Panc1 (cell line): ENCODE data around the gene COPS7A. TPM values are rescaled to one million over a fixed set of nuclear protein-coding genes. Genes with fewer than 3 reads are reported as not detected.
A peak's percentile ranks its signal among the peaks of the same experiment; 100 is the strongest.

Experiments
- ATAC-seq: fragments of 200-7000 bp; cut with Tn5 transposase; 2 replicates; pipeline ENCODE4 v1.9.1; 2020; ENCODE audit warnings: mild to moderate bottlenecking, moderate library complexity
- BruUV-seq: library from RNA; stranded (reverse); fragments of 400-500 nt; replicated peaks from 2 replicates; lab custom pipeline; 2021; lab: Mats Ljungman, UMichigan
- CTCF ChIA-PET: fragments of 300-600 bp; sonication (Branson Sonifier 250); formaldehyde crosslinking; loops from one replicate; lab custom pipeline; 2022; ENCODE audit warnings: antibody characterized with exemption; lab: Charles Lee
- POLR2A ChIA-PET: fragments of 300-600 bp; sonication (Branson Sonifier 250); formaldehyde crosslinking; loops from one replicate; lab custom pipeline; 2022; ENCODE audit warnings: antibody characterized with exemption; lab: Charles Lee
- DNase-seq: peaks from one replicate; pipeline ENCODE4 v3.0.0-alpha.2; 2010; ENCODE audit warnings: low read depth, low spot score
- H3K27ac ChIP-seq: 2 replicates; pipeline ENCODE4 v1.5.1; 2011; ENCODE audit warnings: mild to moderate bottlenecking, low read length, inconsistent platforms
- H3K27me3 ChIP-seq: fragments of 200-500 bp; sonication (Bioruptor generic); 2 replicates; pipeline ENCODE4 v1.6.0; 2014; ENCODE audit warnings: low read length, inconsistent platforms; ENCODE audit not compliant: control insufficient read depth, insufficient read depth
- H3K36me3 ChIP-seq: fragments of 200-500 bp; sonication (Bioruptor generic); 2 replicates; pipeline ENCODE4 v1.5.1; 2014; ENCODE audit warnings: inconsistent platforms, mild to moderate bottlenecking, low read length, moderate library complexity; ENCODE audit not compliant: control insufficient read depth, insufficient read depth
- H3K4me1 ChIP-seq: 2 replicates; pipeline ENCODE4 v1.5.1; 2011; ENCODE audit warnings: inconsistent platforms, mild to moderate bottlenecking, low read length, moderate library complexity; ENCODE audit not compliant: control insufficient read depth, insufficient read depth
- H3K4me3 ChIP-seq, 2 experiments: 2 replicates each; pipeline ENCODE4 v1.5.1; 2011 to 2012; ENCODE audit warnings: low read depth in 2 of 2, low read length in 2 of 2, mild to moderate bottlenecking in 2 of 2, inconsistent platforms in 1 of 2, moderate library complexity in 1 of 2
- H3K9me3 ChIP-seq: fragments of 200-500 bp; sonication (Bioruptor generic); 2 replicates; pipeline ENCODE4 v1.5.1; 2014; ENCODE audit warnings: low read depth, mild to moderate bottlenecking, inconsistent platforms, low read length, moderate library complexity; ENCODE audit not compliant: control insufficient read depth, insufficient read depth
- CTCF ChIP-seq: fragments of 450-650 bp; IDR thresholded peaks from 2 replicates; pipeline ENCODE4 v1.5.1; 2017; ENCODE audit warnings: mild to moderate bottlenecking
- POLR2AphosphoS5 ChIP-seq: IDR thresholded peaks from 2 replicates; pipeline ENCODE4 v1.6.1; 2012; ENCODE audit warnings: mild to moderate bottlenecking, low read depth, low read length, moderate library complexity
- REST ChIP-seq, 2 experiments: IDR thresholded peaks; 2 replicates each; pipeline ENCODE4 v1.6.1; 2011 to 2012; ENCODE audit warnings: low read depth in 2 of 2, control low read depth in 1 of 2, low read length in 1 of 2, mild to moderate bottlenecking in 1 of 2, moderate library complexity in 1 of 2; ENCODE audit not compliant: insufficient read depth in 1 of 2
- SIN3A ChIP-seq: IDR thresholded peaks from 2 replicates; pipeline ENCODE4 v1.6.1; 2012; ENCODE audit warnings: low read depth, mild to moderate bottlenecking, low read length, moderate library complexity, borderline replicate concordance; ENCODE audit not compliant: insufficient read depth
- TCF7L2 ChIP-seq: IDR thresholded peaks from 2 replicates; pipeline ENCODE4 v1.6.1; 2011; ENCODE audit warnings: mild to moderate bottlenecking, low read depth, low read length, inconsistent platforms
- in situ Hi-C: cut with HindIII; loops from 2 replicates; pipeline ENCODE4 v1.10.0; 2016; ENCODE audit warnings: low sequenced_read_pairs, low pct_unique_long_range_greater_than_20kb
- intact Hi-C: fragments of 100-400 bp; cut with micrococcal nuclease; formaldehyde crosslinking; loops from one replicate; pipeline ENCODE4 v1.10.0; 2022; ENCODE audit not compliant: unreplicated experiment
- total RNA-seq: library from RNA; stranded (reverse); gene quantifications from one replicate; pipeline ENCODE4 v1.2.1, GENCODE V29; 2021; ENCODE audit not compliant: unreplicated experiment

COPS7A gene
- total RNA-seq, 1 experiment from 2014 or later: 37.5 TPM

- no peaks in the 10 kb centered on the region for H3K27me3 ChIP-seq
- in situ Hi-C loops: no loop called here
- peak; percentile 4; the same call in 1 of the 2 replicates for ATAC-seq
- no peak for DNase-seq
- ChIA-PET CTCF (interaction anchor here (0.5 kb wide), 1 partner anchor 30 kb away, joined by 7 read pairs; no protein-coding TSS in a partner anchor), POLR2A (interaction anchor here (0.6 to 1.0 kb wide), 5 partner anchors 12 to 277 kb away, joined by 3 to 15 read pairs (median 3); partner anchors contain the start of genes MLF2 and USP5)
- peaks cover 27% of the 10 kb centered on the region for H3K4me1 ChIP-seq
- intact Hi-C loops: no loop called here
- no peak overlapping the region for H3K27ac ChIP-seq
- no peaks in the 10 kb centered on the region; the same call in none of the 2 replicates for H3K36me3 ChIP-seq
- H3K4me3 ChIP-seq: no peak overlapping the region
- no TSS peak for BruUV-seq
- H3K9me3 ChIP-seq: no peaks in the 10 kb centered on the region
- TF ChIP-seq CTCF: no peak
- no peak; the same call in 1 of the 2 replicates for TF ChIP-seq POLR2AphosphoS5
- TF ChIP-seq SIN3A: no peak
- no peak for TF ChIP-seq REST (IDR thresholded peaks at IDR 0.05; ENCODE audit: insufficient read depth in 1 of 2, low read depth in 2 of 2, low read length in 1 of 2)
- TF ChIP-seq TCF7L2: no peak
These were observed 47.9 kb downstream of the COPS7A start for GRCh38 chr12:6771509-6772330.

DNA sequence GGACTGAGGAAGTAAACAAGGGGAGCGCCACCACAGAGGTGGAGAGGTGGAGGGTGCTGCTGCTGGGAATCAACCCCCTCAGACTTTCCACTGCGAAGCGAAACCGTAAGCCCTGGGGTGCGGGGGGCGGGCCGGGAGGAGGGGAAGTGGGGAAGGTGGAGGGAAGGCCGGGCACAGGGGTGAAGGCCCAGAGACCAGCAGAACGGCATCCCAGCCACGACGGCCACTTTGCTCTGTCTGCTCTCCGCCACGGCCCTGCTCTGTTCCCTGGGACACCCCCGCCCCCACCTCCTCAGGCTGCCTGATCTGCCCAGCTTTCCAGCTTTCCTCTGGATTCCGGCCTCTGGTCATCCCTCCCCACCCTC lies 48.5 kb downstream of the COPS7A start, which contains the start of gene LAG3:
TSS of gene LAG3 (plus strand) at position 190 of the 365 bp plus-strand sequence. CDS start 333 bp downstream, outside the sequence.
- peak; percentile 49 for ATAC-seq
- H3K4me3 ChIP-seq: no peak within 1 kb of the TSS
- intact Hi-C loops: no loop called here
- in situ Hi-C loops: no loop called here
- ChIA-PET CTCF (interaction anchor here (0.5 kb wide), 1 partner anchor 29 kb away, joined by 7 read pairs; no protein-coding TSS in a partner anchor), POLR2A (interaction anchor here (0.6 to 0.8 kb wide), 3 partner anchors 11 to 80 kb away, joined by 3 to 15 read pairs (median 5); partner anchors contain the start of genes MLF2 and USP5)
- no peak for DNase-seq
- no peaks in the 10 kb centered on the region for H3K27me3 ChIP-seq
- peaks cover 27% of the 10 kb centered on the region for H3K4me1 ChIP-seq
- H3K36me3 ChIP-seq: no peaks in the 10 kb centered on the region; the same call in 1 of the 2 replicates
- no peaks in the 10 kb centered on the region for H3K9me3 ChIP-seq
- no peak for TF ChIP-seq POLR2AphosphoS5
- H3K27ac ChIP-seq: no peak within 1 kb of the TSS
- no TSS peak for BruUV-seq
